ENCODE data around the gene HAND2.

Gene HAND2

GRCh38 chr4:173507471-173508385 lies 22.3 kb downstream of the HAND2 start:
- TF ChIP-seq, protein P1, sequence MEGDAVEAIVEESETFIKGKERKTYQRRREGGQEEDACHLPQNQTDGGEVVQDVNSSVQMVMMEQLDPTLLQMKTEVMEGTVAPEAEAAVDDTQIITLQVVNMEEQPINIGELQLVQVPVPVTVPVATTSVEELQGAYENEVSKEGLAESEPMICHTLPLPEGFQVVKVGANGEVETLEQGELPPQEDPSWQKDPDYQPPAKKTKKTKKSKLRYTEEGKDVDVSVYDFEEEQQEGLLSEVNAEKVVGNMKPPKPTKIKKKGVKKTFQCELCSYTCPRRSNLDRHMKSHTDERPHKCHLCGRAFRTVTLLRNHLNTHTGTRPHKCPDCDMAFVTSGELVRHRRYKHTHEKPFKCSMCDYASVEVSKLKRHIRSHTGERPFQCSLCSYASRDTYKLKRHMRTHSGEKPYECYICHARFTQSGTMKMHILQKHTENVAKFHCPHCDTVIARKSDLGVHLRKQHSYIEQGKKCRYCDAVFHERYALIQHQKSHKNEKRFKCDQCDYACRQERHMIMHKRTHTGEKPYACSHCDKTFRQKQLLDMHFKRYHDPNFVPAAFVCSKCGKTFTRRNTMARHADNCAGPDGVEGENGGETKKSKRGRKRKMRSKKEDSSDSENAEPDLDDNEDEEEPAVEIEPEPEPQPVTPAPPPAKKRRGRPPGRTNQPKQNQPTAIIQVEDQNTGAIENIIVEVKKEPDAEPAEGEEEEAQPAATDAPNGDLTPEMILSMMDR (IDR thresholded peaks at IDR 0.05; ENCODE audit: unreplicated experiment in 3 of 3): no peak
- no peak overlapping the region for H3K27ac Mint-ChIP-seq

DNA sequence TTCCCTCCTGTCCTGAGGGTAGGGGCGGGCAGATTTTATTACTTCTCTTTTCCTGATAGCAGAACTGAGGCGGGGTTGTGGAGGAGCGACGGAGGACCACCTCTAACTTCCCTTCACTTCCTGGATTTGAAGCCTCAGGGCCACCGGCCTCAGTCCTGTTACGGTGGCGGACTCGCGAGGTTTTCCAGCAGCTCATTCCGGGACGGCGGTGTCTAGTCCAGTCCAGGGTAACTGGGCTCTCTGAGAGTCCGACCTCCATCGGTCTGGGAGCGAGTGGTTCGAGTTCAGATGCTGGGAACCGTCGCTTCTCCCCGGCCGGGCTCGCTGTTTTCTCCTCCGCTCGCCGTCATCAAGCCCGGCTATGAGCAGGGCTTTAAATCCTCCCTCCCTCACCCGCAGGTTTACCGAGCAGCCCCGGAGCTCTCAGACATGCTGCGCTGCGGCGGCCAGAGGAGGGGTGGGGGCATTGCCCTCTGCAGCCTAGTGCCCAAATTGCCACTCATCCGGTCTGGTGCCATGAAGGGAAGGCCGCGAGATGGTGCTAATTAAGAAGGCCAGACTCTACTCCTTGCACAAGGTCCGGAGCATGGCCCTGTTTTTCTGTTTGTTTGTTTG lies 23.3 kb downstream of the HAND2 start:
- peak overlapping the region; percentile 62 to 81 (median 75) for H3K4me3 Mint-ChIP-seq
- TF ChIP-seq, protein P1 (IDR thresholded peaks at IDR 0.05; ENCODE audit: unreplicated experiment in 3 of 3): no peak
- H3K9me3 Mint-ChIP-seq: peaks cover 13% of the 10 kb centered on the region
- H3K36me3 Mint-ChIP-seq (ENCODE audit: low read depth): no peaks in the 10 kb centered on the region
- peaks cover 23% of the 10 kb centered on the region for H3K4me1 Mint-ChIP-seq
- peaks cover 100% of the 10 kb centered on the region for H3K27me3 Mint-ChIP-seq (ENCODE audit: low read depth)
- no peak overlapping the region for H3K27ac Mint-ChIP-seq

More at GRCh38 chr4:173507471-173508385, 22.3 kb downstream of the HAND2 start:
- Mint-ChIP-seq H3K4me3 (peak overlapping the region; percentile 78 to 86 (median 81)), H3K4me1 (peaks cover 23% of the 10 kb centered on the region), H3K27me3 (ENCODE audit: low read depth) (peaks cover 100% of the 10 kb centered on the region), H3K36me3 (ENCODE audit: low read depth) (no peaks in the 10 kb centered on the region), H3K9me3 (peaks cover 17% of the 10 kb centered on the region)

- Mint-ChIP-seq H3K4me1 (peaks cover 23% of the 10 kb centered on the region), H3K9me3 (peaks cover 13% of the 10 kb centered on the region), H3K36me3 (ENCODE audit: low read depth) (no peaks in the 10 kb centered on the region), H3K27ac (no peak overlapping the region), H3K4me3 (peak overlapping the region; percentile 63 to 81 (median 75)), H3K27me3 (ENCODE audit: low read depth) (peaks cover 100% of the 10 kb centered on the region)
- TF ChIP-seq, protein P1 (IDR thresholded peaks at IDR 0.05; ENCODE audit: unreplicated experiment in 3 of 3): peak; percentile 33 to 60 (median 35)
Observed at GRCh38 chr4:173505924-173506518, 24.0 kb downstream of the HAND2 start.

GRCh38 chr4:173504181-173504503 lies 25.9 kb downstream of the HAND2 start:
- TF ChIP-seq, protein P1 (IDR thresholded peaks at IDR 0.05; ENCODE audit: unreplicated experiment in 3 of 3): no peak
- H3K27me3 Mint-ChIP-seq (ENCODE audit: low read depth): peaks cover 100% of the 10 kb centered on the region
- H3K36me3 Mint-ChIP-seq (ENCODE audit: low read depth): no peaks in the 10 kb centered on the region
- H3K9me3 Mint-ChIP-seq: peaks cover 13% of the 10 kb centered on the region
- peaks cover 27% of the 10 kb centered on the region for H3K4me1 Mint-ChIP-seq
- no peak overlapping the region for H3K27ac Mint-ChIP-seq
- no peak overlapping the region for H3K4me3 Mint-ChIP-seq

- Mint-ChIP-seq H3K27me3 (ENCODE audit: low read depth) (peaks cover 100% of the 10 kb centered on the region), H3K4me1 (peaks cover 23% of the 10 kb centered on the region), H3K9me3 (peaks cover 10% of the 10 kb centered on the region), H3K4me3 (no peak overlapping the region), H3K36me3 (ENCODE audit: low read depth) (no peaks in the 10 kb centered on the region), H3K27ac (no peak overlapping the region)
- TF ChIP-seq, protein P1 (IDR thresholded peaks at IDR 0.05; ENCODE audit: unreplicated experiment in 3 of 3): no peak
Observed at GRCh38 chr4:173503330-173504180, 26.5 kb downstream of the HAND2 start.

Measured in nephron (organoid).